ENCODE results near the gene TMEM184A.
"Not testable (repeated sequence)": the region's sequence is repeated elsewhere in the genome, so short reads cannot be mapped to it uniquely, and the experiment has no call there.

TMEM184A gene

GRCh38 chr7:1523208-1523607, 32.8 kb downstream of the TMEM184A start:
- no peak for DNase-seq (ENCODE audit: low spot score)

- DNase-seq (ENCODE audit: low spot score), result no peak
These were observed 34.5 kb downstream of the TMEM184A start for GRCh38 chr7:1521456-1521855.

- DNase-seq (ENCODE audit: low spot score), result peak; percentile 88
These were observed 35.3 kb downstream of the TMEM184A start for GRCh38 chr7:1520539-1521234.

- DNase-seq (ENCODE audit: low spot score), result not testable (repeated sequence)
These were observed 36.6 kb downstream of the TMEM184A start for GRCh38 chr7:1519322-1519922.

- no peak for DNase-seq (ENCODE audit: low spot score)
These were observed 39.3 kb downstream of the TMEM184A start for GRCh38 chr7:1516586-1517251.

GRCh38 chr7:1515509-1515967, 40.5 kb downstream of the TMEM184A start:
- not testable (repeated sequence) for DNase-seq (ENCODE audit: low spot score)

GRCh38 chr7:1514995-1515401, 41.0 kb downstream of the TMEM184A start:
- peak; percentile 63 for DNase-seq (ENCODE audit: low spot score)

GRCh38 chr7:1514407-1514806, 41.6 kb downstream of the TMEM184A start:
- no peak for DNase-seq (ENCODE audit: low spot score)

GRCh38 chr7:1513657-1514095, 42.3 kb downstream of the TMEM184A start:
- peak; percentile 48 for DNase-seq (ENCODE audit: low spot score)

GRCh38 chr7:1512781-1513656, 43.0 kb downstream of the TMEM184A start:
- DNase-seq (ENCODE audit: low spot score), result peak; percentile 96

- no peak for DNase-seq (ENCODE audit: low spot score)
These were observed 44.3 kb downstream of the TMEM184A start for GRCh38 chr7:1511444-1512422.

- DNase-seq (ENCODE audit: low spot score), result no peak
These were observed 45.2 kb downstream of the TMEM184A start for GRCh38 chr7:1510780-1511154.

- no peak for DNase-seq (ENCODE audit: low spot score)
These were observed 46.8 kb downstream of the TMEM184A start for GRCh38 chr7:1509226-1509625.

GRCh38 chr7:1508277-1508758, 47.7 kb downstream of the TMEM184A start:
- DNase-seq (ENCODE audit: low spot score), result no peak

- no peak for DNase-seq (ENCODE audit: low spot score)
These were observed 50.1 kb downstream of the TMEM184A start for GRCh38 chr7:1505731-1506550.

GRCh38 chr7:1503816-1504775, 51.9 kb downstream of the TMEM184A start, which contains the start of gene INTS1:
Gene INTS1 (minus strand): TSS chr7:1504389. CDS start chr7:1503960, 429 bp downstream.
- peak; percentile 96 for DNase-seq (ENCODE audit: low spot score)

GRCh38 chr7:1503390-1503789, 52.6 kb downstream of the TMEM184A start:
- no peak for DNase-seq (ENCODE audit: low spot score)

GRCh38 chr7:1502845-1503244, 53.2 kb downstream of the TMEM184A start:
- no peak for DNase-seq (ENCODE audit: low spot score)

Measured in hepatic stellate cell (primary cell).